GM06990 (cell line): Measurements from ENCODE around the gene EXOSC9.

Experiments
- DNase-seq: peaks from one replicate; pipeline ENCODE4 v3.0.0-alpha.2; 2011; ENCODE audit not compliant: insufficient read length; ENCODE audit errors: extremely low read depth
- H3K27me3 ChIP-seq: replicated peaks from 2 replicates; pipeline ENCODE4 v1.6.0; 2011; ENCODE audit warnings: low read length; ENCODE audit not compliant: control insufficient read depth, insufficient read depth
- H3K36me3 ChIP-seq: 2 replicates; pipeline ENCODE4 v1.5.1; 2011; ENCODE audit warnings: low read length; ENCODE audit not compliant: control insufficient read depth, insufficient read depth
- H3K4me3 ChIP-seq: replicated peaks from 2 replicates; pipeline ENCODE4 v1.5.1; 2011; ENCODE audit warnings: low read depth, mild to moderate bottlenecking, control low read depth, low read length
- CTCF ChIP-seq: IDR thresholded peaks from 2 replicates; pipeline ENCODE4 v1.5.1; 2011; ENCODE audit warnings: low read length, control low read depth, mild to moderate bottlenecking, inconsistent platforms; ENCODE audit not compliant: insufficient read depth, poor library complexity, severe bottlenecking

The EXOSC9 gene

GRCh38 chr4:121824950-121825349 is 23.8 kb downstream of the EXOSC9 start:
- Histone ChIP-seq H3K27me3 (no peaks in the 10 kb centered on the region), H3K36me3 (no peaks in the 10 kb centered on the region; the same call in 1 of the 2 replicates), H3K4me3 (no peak overlapping the region)
- DNase-seq = no peak
- TF ChIP-seq CTCF = no peak

GRCh38 chr4:121827853-121828252 is 26.7 kb downstream of the EXOSC9 start:
- Histone ChIP-seq H3K36me3 (no peaks in the 10 kb centered on the region), H3K27me3 (no peaks in the 10 kb centered on the region), H3K4me3 (no peak overlapping the region)
- no peak for DNase-seq
- TF ChIP-seq CTCF = no peak

- no peaks in the 10 kb centered on the region for H3K36me3 ChIP-seq
- H3K27me3 ChIP-seq = no peaks in the 10 kb centered on the region
- H3K4me3 ChIP-seq = no peak overlapping the region
- TF ChIP-seq CTCF = no peak
- no peak for DNase-seq
These were observed 28.4 kb downstream of the EXOSC9 start for GRCh38 chr4:121829511-121829910.

- TF ChIP-seq CTCF = no peak
- no peak for DNase-seq
- Histone ChIP-seq H3K27me3 (no peaks in the 10 kb centered on the region), H3K4me3 (no peak overlapping the region), H3K36me3 (no peaks in the 10 kb centered on the region)
These were observed 37.0 kb downstream of the EXOSC9 start for GRCh38 chr4:121838136-121838535.

GRCh38 chr4:121842862-121843261 is 41.7 kb downstream of the EXOSC9 start:
- TF ChIP-seq CTCF = no peak
- H3K4me3 ChIP-seq = no peak overlapping the region
- H3K27me3 ChIP-seq = no peaks in the 10 kb centered on the region
- DNase-seq = no peak
- H3K36me3 ChIP-seq = no peaks in the 10 kb centered on the region

GRCh38 chr4:121846662-121847061 is 45.5 kb downstream of the EXOSC9 start:
- Histone ChIP-seq H3K27me3 (no peaks in the 10 kb centered on the region), H3K36me3 (no peaks in the 10 kb centered on the region; the same call in 1 of the 2 replicates)
- TF ChIP-seq CTCF = no peak

More at GRCh38 chr4:121846662-121847061, 45.5 kb downstream of the EXOSC9 start:
- DNase-seq = no peak
- no peak overlapping the region for H3K4me3 ChIP-seq
